ENCODE data around the gene ARL6IP6. TPM values are rescaled to one million over a fixed set of nuclear protein-coding genes. Genes with fewer than 3 reads are reported as not detected.

ARL6IP6 gene
- total RNA-seq, 2 donors from 2014 or later = 7.3 to 13.4 TPM

- no peak overlapping the region for H3K27ac ChIP-seq
- ATAC-seq (ENCODE audit: insufficient number of reproducible peaks, low FRiP score, low read depth) (no peak), DNase-seq (ENCODE audit: low spot score) (no peak)
- no peaks in the 10 kb centered on the region for H3K27me3 ChIP-seq (replicated peaks; ENCODE audit: insufficient read depth)
- H3K4me3 ChIP-seq = no peak overlapping the region
- H3K4me1 ChIP-seq (ENCODE audit: control insufficient read depth in 1 of 2, low read depth in 2 of 2) = peaks cover 4 to 5% of the 10 kb centered on the region in 2 donors
- no peak for TF ChIP-seq CTCF (IDR thresholded peaks at IDR 0.05)
- H3K36me3 ChIP-seq = peaks cover 3% of the 10 kb centered on the region
- H3K9me3 ChIP-seq = no peaks in the 10 kb centered on the region
These were observed 21.9 kb upstream of the ARL6IP6 start for GRCh38 chr2:152696476-152696875.

- peaks cover 3% of the 10 kb centered on the region for H3K36me3 ChIP-seq
- DNase-seq (ENCODE audit: low spot score) (no peak), ATAC-seq (ENCODE audit: insufficient number of reproducible peaks, low FRiP score, low read depth) (no peak)
- H3K4me1 ChIP-seq (ENCODE audit: control insufficient read depth in 1 of 2, low read depth in 2 of 2) = no peaks in the 10 kb centered on the region
- H3K27me3 ChIP-seq (replicated peaks; ENCODE audit: insufficient read depth) = no peaks in the 10 kb centered on the region
- no peak overlapping the region for H3K27ac ChIP-seq
- H3K9me3 ChIP-seq = no peaks in the 10 kb centered on the region
- TF ChIP-seq CTCF (IDR thresholded peaks at IDR 0.05) = no peak
- no peak overlapping the region for H3K4me3 ChIP-seq
These were observed 17.2 kb upstream of the ARL6IP6 start for GRCh38 chr2:152701198-152701597.

GRCh38 chr2:152706477-152707021, 11.9 kb upstream of the ARL6IP6 start:
- DNase-seq (ENCODE audit: low spot score) (no peak), ATAC-seq (ENCODE audit: insufficient number of reproducible peaks, low FRiP score, low read depth) (no peak)
- Histone ChIP-seq H3K27me3 (replicated peaks; ENCODE audit: insufficient read depth) (no peaks in the 10 kb centered on the region), H3K4me3 (no peak overlapping the region), H3K36me3 (peaks cover 3% of the 10 kb centered on the region), H3K27ac (no peak overlapping the region), H3K9me3 (no peaks in the 10 kb centered on the region), H3K4me1 (ENCODE audit: control insufficient read depth in 1 of 2, low read depth in 2 of 2) (no peaks in the 10 kb centered on the region)
- no peak for TF ChIP-seq CTCF (IDR thresholded peaks at IDR 0.05)

- Histone ChIP-seq H3K4me1 (ENCODE audit: control insufficient read depth in 1 of 2, low read depth in 2 of 2) (no peaks in the 10 kb centered on the region), H3K9me3 (no peaks in the 10 kb centered on the region), H3K27me3 (replicated peaks; ENCODE audit: insufficient read depth) (no peaks in the 10 kb centered on the region), H3K36me3 (peaks cover 3% of the 10 kb centered on the region), H3K27ac (no peak overlapping the region), H3K4me3 (no peak overlapping the region)
- no peak for ATAC-seq (ENCODE audit: insufficient number of reproducible peaks, low FRiP score, low read depth)
- no peak for DNase-seq (ENCODE audit: low spot score)
- TF ChIP-seq CTCF (IDR thresholded peaks at IDR 0.05) = no peak
These were observed 9.7 kb upstream of the ARL6IP6 start for GRCh38 chr2:152708742-152709141.

GRCh38 chr2:152710713-152711112, 7.7 kb upstream of the ARL6IP6 start:
- ATAC-seq (ENCODE audit: insufficient number of reproducible peaks, low FRiP score, low read depth) (no peak), DNase-seq (ENCODE audit: low spot score) (no peak)
- Histone ChIP-seq H3K4me3 (no peak overlapping the region), H3K36me3 (peaks cover 3% of the 10 kb centered on the region), H3K27me3 (replicated peaks; ENCODE audit: insufficient read depth) (no peaks in the 10 kb centered on the region), H3K27ac (no peak overlapping the region), H3K4me1 (ENCODE audit: control insufficient read depth in 1 of 2, low read depth in 2 of 2) (peaks cover 0 to under 1% of the 10 kb centered on the region in 2 donors), H3K9me3 (no peaks in the 10 kb centered on the region)
- no peak for TF ChIP-seq CTCF (IDR thresholded peaks at IDR 0.05)

Measured in thoracic aorta (tissue), 2 donors.